HG03520 (cell line): Measurements from ENCODE around the gene PPP1R7.

Source experiments
- ATAC-seq: cut with Tn5 transposase; IDR thresholded peaks from one replicate; pipeline ENCODE4 v1.9.1; 2021; ENCODE audit warnings: mild to moderate bottlenecking, moderate library complexity; ENCODE audit not compliant: unreplicated experiment

The PPP1R7 gene

GRCh38 chr2:241227594-241227993 lies 77.3 kb downstream of the PPP1R7 start:
- no peak for ATAC-seq

DNA sequence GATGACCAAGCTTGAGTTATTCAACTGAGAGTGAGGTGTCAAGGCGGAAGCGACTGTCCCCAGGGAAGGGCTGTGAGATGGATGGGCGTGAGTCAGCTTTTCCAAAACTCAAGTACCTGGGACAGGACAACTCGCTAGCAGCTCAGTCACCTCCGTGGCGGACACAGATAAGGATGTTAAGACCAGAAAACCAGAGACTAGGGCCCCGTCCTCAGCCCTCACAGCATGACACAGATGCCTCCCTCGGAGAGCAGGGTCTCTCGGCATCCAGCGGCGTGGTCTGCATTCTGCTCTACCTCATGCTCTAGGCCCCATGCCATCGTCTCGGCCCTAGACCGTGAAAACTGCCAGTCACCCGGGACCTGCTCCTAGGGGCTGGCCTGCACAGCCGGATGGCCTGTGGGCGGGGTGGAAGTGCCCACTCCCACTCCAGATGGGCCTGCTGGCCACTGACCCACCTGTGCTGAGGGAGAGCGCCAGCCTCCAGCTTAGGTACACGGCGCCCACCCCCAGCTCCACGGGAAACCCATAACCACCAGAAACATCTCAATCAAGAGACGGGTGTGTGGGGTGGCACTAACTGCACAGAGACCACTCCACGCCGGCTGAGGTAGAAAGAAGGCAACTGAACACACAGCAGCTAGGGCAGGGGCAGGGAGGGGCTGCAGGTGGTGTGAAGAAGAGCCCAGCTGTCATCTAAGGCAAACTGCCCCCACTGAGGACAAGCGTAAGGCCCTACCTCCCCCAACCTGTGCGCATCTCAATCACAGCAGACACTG lies 78.0 kb downstream of the PPP1R7 start:
- ATAC-seq: no peak

DNA sequence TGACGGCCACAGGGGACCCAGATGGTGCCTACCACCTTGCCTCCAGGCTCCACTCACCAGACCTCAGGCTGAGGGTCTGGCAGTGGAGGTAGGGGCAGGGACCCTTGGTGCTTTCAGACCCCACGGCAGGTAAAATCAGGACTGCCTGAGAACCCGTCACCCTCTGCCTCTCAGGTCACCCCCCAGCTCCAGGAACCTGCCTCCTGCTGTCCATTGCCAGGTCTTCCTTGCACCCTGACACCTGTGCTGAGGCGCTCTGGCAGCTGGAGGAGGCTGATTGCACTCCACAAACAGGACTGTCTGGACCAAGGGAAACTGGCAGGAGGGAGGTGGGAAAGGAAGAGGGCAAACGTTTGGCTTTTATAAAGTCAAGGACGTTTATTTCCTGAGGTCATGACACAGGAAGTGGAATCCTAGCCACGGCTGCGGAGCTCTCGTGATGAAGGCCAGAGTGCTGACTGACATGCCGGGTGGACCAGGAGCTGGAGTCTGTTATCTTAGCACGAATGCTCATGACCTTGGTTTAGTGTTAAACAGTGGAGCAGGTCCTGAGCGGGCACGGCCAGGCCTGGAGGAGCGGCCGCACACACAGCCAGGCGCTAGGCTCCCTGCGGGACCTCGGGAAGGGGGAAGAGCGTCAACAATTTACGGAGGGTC lies 78.7 kb downstream of the PPP1R7 start:
- ATAC-seq: no peak

GRCh38 chr2:241229563-241230401 lies 79.5 kb downstream of the PPP1R7 start:
- ATAC-seq: no peak

- no peak for ATAC-seq
These were observed 80.2 kb downstream of the PPP1R7 start for GRCh38 chr2:241230435-241230834.

GRCh38 chr2:241232736-241233575 lies 82.7 kb downstream of the PPP1R7 start:
- no peak for ATAC-seq
